HPDE6-E6E7 (cell line): Measurements from ENCODE around the gene SUFU.
A peak's percentile ranks its signal among the peaks of the same experiment; 100 is the strongest.

Experiments used
- DNase-seq: peaks from one replicate; pipeline ENCODE4 v3.0.0; 2011; ENCODE audit warnings: missing footprints; ENCODE audit errors: extremely low spot score

SUFU gene

DNA sequence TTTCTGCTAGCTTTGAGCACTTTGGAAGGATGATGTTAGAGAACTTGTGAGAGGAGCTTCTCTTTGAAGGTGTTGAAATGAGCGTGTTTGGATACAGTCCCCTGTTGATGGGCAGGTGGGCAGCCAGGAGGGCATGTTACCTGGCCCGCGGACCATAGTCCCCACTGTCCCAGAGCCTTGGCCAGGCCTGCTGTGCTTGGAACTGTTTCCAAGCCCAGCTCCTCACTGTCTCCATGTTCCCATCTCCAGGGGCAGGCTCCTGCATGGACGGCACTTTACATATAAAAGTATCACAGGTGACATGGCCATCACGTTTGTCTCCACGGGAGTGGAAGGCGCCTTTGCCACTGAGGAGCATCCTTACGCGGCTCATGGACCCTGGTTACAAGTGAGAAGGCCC is 113.3 kb downstream of the SUFU start:
- no peak for DNase-seq

DNA sequence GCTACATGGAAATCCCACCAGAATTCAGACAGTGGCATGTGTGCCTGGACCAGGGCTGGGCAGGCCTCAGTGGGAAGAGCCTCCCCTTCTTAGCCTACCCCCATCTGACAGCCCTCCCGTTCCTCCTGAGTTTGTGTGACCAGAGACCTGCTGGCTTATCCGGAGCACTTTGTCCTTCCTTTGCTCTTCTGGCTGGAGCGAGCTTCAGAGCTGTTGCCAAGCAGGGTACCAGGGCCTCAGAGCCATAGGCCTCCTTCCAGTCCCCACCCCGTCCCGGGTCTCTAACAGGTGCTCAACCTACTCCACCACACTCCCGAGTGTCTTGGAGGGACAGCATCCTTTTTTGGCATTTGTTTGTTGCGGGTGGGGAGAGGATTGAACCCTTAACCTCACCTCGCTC is 114.0 kb downstream of the SUFU start:
- no peak for DNase-seq

DNA sequence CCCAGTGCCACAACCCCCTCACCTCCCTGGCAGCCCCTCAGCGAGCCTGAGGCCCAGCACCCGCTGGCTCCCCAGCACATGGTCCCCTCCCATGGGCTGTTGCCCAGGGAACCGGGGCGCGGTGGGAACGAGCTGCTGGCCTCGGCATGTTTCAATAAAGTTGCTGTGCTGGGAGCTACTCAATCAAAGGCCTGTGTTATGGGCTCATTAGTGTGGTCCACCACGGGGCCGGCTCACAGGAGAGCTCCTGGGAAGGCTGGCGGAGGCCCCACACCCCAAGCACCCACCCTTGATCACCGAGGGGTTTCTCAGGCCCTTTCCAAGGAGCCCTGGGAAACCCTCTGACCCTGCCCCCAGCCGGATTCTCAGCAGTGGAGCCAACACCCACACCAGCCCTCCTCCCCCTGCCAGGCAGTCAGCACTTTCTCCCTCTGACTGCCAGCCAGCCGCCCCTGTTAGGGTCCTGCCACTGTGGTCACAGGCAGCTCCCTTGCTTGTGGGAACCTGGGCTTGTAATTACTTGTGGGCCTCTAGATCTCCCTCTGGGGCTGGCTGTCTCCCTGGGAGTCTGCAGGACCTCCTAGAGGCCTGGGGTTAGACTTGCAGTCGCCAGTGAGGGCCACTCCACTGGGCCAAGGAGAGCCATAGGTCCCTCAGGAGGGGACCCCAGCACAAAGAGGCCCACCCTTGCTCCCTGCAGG is 115.7 kb downstream of the SUFU start:
- DNase-seq: no peak

- DNase-seq: no peak
Measured at GRCh38 chr10:102620138-102620590, 116.4 kb downstream of the SUFU start.

- DNase-seq: no peak
Measured at GRCh38 chr10:102620591-102621442, 117.0 kb downstream of the SUFU start.

DNA sequence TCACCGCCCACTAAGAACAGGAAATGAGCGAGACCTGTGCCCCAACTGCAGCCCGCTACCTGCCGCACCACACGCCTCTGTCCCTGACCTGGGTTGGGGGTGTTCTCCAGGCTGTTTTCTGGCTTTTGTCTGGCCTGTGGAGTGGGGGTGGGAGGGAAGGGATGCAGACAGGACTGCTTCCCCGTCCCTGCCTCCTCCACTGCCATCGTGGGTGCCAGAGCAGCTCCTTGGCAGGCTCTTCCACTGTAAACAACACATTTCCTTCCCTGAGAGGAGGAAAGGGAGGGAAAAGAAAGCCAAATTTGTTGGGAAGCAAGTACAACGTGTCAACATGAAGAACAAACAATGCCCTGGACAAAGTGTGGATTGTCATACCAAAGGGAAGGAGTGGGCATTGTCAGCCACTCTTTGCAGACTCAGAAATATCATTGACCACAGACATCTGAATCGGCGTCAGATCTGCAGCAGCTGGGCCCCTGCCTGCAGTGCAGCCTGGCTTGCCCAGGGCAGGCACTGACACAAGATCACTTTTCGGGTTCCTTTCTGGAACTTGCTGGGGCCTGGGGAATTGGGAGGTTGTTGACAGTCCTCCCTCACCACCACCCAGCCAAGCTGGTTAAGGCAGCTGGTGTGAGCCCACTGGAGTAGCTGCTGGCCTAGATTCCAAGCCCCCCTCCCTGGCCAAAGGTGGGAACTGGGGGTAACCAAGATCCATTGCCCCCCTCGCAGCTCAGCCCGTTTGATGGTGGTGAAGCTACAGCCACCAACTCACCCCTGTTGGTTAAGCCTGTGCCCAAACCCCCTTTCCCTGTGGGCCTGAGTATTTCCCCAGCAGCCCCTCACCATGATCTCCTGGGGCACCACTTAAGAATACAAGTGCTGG is 117.9 kb downstream of the SUFU start:
- DNase-seq: no peak

DNA sequence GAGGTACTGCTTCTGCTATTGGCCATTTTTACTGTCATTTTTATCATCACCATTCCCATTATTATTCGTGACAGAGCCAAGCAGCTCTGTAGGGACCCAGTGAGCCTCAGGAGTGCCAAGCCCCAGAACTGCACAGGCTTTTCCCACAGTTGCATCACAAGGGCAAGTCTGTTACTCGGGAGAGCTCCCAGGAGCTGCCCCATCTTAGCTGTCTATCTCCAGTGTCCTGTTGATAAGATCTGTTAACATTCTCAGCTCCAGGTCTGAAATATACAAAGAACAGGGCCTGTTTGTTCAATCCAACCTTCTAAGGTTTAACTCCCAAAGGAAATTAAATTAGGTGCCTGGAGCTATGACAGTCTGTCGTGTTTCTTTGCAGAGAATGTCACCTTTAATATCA is 120.3 kb downstream of the SUFU start:
- DNase-seq: no peak

DNA sequence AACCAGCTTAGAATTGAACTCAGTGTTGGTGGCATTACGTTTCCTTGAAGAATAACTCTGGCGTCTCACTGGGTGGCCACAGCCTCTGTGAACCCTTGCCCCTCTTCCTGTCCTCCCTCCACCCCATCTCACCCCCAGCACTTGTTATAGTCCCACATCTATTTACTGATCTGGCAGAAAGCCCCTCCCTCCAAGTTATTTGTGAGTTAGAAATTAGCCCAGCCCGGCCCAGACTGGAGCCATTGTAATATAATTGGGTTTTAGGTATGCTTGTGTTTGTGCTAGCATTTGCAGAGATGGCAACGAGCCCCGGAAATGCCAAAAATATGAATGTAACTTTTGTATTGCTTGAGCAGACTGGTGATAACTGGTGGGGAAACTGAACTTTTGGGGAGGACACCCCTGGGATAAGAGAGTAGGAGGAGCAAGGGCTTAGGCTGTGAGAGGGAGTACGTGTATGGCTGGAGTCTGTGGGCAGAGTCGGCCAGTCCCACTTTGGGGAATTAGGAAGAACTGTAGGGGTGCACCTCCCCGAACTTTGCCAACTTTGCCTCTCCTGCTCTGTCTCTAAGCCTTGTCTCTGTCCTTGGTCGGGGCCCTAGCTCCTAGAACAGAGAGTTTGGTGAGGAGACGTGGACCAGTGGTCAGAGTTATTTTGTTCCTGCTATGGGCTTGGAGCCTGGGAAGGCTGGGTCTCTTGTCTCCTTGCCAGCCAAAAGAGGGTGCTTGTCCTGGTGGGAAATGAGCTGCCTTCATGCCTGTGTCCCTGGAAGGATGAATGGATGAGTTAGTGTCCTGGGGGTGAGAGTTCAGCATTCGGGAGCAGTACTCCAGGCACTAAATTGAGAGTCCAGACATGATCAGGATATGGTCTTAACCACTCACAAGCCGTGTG is 121.2 kb downstream of the SUFU start:
- no peak for DNase-seq

DNA sequence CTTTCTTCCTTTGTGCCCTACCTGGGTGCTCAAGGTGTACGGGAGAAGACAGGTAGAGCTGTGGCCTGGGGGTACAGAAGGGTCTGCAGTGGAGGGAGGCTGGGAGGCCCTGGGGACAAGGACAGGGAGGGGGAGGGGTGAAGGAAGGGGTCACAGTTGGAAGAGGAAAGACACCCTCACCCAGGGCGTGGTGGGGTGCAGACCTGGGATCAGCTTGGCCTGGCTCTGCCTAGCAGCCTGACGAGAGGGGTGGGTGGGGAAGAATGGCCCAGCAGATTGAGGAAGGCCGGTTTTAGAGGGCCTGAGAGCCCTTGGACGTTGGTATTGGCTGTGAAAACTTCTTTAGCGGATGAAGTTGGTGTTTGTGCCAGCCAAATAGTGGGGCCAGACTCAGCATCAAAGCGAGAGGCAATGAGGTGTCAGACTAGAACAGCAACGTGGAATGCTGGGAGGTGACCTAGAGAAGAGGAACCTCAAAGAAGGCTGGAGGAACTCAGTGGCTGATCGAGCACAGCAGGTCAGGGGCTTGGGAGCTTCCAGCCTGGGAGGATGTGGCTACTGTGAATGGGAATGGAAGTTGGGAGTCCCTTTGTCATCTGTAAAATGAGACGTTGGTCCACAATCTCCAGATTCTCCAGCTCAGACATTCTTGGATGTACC is 122.4 kb downstream of the SUFU start:
- no peak for DNase-seq

- DNase-seq: no peak
Measured at GRCh38 chr10:102627291-102627735, 123.5 kb downstream of the SUFU start.

GRCh38 chr10:102627736-102628293 is 124.0 kb downstream of the SUFU start:
- DNase-seq: no peak

GRCh38 chr10:102628451-102628911 is 124.7 kb downstream of the SUFU start:
- DNase-seq: no peak

DNA sequence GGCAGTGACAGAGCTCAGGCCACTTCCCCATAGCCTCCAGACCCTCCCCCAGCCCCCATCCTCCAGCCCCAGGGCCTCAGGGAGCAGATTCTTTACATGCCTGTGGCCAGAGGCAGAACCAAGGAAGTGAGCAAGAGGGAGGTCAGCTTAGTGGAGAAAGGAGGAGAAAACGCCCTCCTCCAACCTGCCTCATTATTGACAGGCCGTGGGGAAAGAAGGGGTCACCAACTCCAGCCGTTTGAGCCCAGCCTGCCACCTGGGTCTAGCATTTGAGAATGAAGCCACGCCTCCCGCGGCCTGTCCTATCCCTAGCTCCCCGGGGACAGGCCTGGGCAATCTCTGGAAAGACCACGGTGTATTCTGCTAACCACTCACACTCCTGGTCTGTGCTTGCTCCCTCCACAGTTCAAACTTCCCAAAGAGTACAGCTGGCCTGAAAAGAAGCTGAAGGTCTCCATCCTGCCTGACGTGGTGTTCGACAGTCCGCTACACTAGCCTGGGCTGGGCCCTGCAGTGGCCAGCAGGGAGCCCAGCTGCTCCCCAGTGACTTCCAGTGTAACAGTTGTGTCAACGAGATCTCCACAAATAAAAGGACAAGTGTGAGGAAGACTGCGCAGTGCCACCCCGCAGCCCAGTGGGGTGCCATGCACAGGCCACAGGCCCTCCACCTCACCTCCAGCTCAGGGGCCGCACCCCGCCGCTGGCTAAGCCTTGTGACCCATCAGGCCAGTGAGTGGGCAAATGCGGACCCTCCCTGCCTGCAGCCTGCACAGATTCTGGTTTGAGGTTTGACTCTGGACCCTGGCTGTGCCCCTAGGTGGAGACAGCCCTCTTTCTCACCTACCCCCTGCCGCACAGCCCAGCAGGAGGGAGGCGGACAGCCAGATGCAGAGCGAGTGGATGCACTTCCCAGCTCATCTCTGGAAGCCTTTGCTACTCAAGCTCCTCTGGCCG is 126.2 kb downstream of the SUFU start:
- peak; percentile 54 for DNase-seq

DNA sequence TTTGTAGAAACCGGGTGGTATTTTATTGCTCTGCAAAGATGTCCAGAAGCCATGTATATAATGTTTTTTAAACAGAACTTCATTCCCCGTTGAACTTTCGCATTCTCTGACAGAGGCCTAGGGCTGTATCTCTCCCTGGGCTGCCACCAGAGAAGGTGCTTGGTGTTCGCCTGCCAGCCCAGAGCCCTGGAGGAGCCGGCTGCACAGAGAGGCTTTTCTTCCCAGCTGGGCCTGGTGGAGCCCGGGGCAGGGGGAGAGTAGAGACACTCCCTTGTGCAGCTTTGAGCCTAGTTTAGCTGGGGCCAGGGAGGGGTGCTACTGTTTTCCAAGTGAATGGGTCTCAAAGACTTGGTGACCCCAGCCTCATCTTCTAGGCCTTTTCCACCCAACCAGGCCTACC is 126.9 kb downstream of the SUFU start:
- DNase-seq: no peak

GRCh38 chr10:102631525-102632393 is 128.0 kb downstream of the SUFU start:
- DNase-seq: no peak

DNA sequence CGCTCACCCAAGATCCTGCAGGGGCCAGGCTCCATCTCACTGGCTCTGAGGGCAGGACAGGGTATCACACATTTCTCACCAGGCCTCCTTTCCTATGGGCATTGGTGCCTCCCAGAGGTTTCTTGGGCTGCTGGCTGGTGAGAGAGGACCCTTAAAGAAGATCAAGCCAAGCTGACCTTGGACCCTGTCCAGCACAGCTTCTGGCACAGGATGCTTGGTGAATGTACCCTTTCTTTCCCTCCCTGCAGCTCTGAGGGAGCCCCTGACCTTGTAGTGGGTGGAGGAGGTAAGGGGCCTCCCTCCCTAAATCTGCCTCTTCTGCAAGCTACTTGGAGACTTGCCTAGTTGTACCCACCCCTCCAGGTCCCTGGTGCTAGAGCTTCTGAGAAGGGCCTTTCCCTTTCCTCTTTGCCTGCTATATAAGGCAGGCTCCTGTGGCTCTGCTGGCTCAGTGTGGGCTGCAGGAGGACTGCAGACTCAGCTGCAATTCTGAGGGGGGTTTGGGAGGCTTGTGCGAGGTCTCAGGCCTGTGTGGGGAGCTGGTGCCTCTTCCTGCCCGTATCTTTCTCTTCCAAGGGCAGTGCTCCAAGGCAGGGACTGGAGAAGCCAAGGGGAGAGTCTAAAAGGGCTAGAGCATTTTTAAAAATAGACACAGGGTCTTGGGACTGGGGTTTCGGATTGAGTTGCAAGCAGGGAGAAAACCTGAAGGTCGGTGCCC is 128.8 kb downstream of the SUFU start:
- DNase-seq: no peak

DNA sequence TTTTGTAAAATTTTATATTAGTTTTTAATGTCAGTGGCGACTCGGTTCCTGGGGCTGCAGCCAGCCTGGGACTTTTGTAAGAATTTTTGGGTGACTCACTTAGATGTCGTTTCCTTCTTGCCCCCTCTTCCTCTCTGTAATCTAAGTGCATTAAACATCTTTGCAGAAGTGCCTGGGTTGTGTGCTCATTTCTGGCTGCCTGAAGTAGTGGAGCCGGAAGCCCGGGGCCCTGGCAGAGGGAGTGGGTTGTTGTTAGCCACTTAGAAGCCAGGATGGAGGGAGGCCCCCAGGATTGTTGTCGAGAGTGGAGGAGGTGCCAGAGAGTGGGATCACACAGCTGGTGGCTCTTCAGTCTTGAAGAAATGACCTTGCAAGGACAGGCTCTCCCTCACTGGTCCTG is 129.5 kb downstream of the SUFU start:
- DNase-seq: no peak
